Esophagus squamous epithelium (tissue), 4 donors: ENCODE measurements around the gene ISG20.

Experiments used
- CTCF ChIP-seq, 6 experiments: fragments of 450-650 bp in 4 of 6; fragments of 200-600 bp in 2 of 6; sonication (generic) in 2 of 6; IDR thresholded peaks; one replicate each; pipeline ENCODE4 v1.5.1; 2016 to 2019; ENCODE audit warnings: antibody characterized with exemption in 6 of 6, mild to moderate bottlenecking in 4 of 6, moderate library complexity in 4 of 6
- POLR2A ChIP-seq, 4 donors: fragments of 450-650 bp; IDR thresholded peaks; one replicate each; pipeline ENCODE4 v1.6.1; 2017; ENCODE audit warnings: antibody characterized with exemption in 4 of 4, mild to moderate bottlenecking in 4 of 4, moderate library complexity in 3 of 4

GRCh38 chr15:88636654-88637053 lies 2.2 kb upstream of the ISG20 start:
- TF ChIP-seq CTCF (IDR thresholded peaks at IDR 0.05): no peak
- TF ChIP-seq POLR2A (IDR thresholded peaks at IDR 0.05): no peak
